Measurements from ENCODE around the gene ZNF546. TPM values are rescaled to one million over a fixed set of nuclear protein-coding genes. Genes with fewer than 3 reads are reported as not detected.

Gene ZNF546
- total RNA-seq, 2 donors from 2014 or later, result 3.9 to 4.3 TPM

- H3K27me3 ChIP-seq, result no peaks in the 10 kb centered on the region
- H3K4me3 ChIP-seq, result peak within 1 kb of the TSS; percentile 73 to 76
- no peaks in the 10 kb centered on the region for H3K36me3 ChIP-seq
- peaks cover 0 to 15% of the 10 kb centered on the region in 2 donors for H3K4me1 ChIP-seq
- peak within 1 kb of the TSS; percentile 68 to 78 for H3K27ac ChIP-seq
- peak; percentile 69 for DNase-seq (ENCODE audit: low spot score)
- TF ChIP-seq, protein P1, sequence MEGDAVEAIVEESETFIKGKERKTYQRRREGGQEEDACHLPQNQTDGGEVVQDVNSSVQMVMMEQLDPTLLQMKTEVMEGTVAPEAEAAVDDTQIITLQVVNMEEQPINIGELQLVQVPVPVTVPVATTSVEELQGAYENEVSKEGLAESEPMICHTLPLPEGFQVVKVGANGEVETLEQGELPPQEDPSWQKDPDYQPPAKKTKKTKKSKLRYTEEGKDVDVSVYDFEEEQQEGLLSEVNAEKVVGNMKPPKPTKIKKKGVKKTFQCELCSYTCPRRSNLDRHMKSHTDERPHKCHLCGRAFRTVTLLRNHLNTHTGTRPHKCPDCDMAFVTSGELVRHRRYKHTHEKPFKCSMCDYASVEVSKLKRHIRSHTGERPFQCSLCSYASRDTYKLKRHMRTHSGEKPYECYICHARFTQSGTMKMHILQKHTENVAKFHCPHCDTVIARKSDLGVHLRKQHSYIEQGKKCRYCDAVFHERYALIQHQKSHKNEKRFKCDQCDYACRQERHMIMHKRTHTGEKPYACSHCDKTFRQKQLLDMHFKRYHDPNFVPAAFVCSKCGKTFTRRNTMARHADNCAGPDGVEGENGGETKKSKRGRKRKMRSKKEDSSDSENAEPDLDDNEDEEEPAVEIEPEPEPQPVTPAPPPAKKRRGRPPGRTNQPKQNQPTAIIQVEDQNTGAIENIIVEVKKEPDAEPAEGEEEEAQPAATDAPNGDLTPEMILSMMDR (IDR thresholded peaks at IDR 0.05), result no peak
- H3K9me3 ChIP-seq, result peaks cover 6 to 21% of the 10 kb centered on the region in 2 donors
Observed at GRCh38 chr19:40055832-40056504, 59.1 kb downstream of the ZNF546 start, which contains the start of gene ZNF780B. Gene ZNF780B (minus strand): TSS chr19:40056231. CDS start chr19:40050332, 5,899 bp downstream.

DNA sequence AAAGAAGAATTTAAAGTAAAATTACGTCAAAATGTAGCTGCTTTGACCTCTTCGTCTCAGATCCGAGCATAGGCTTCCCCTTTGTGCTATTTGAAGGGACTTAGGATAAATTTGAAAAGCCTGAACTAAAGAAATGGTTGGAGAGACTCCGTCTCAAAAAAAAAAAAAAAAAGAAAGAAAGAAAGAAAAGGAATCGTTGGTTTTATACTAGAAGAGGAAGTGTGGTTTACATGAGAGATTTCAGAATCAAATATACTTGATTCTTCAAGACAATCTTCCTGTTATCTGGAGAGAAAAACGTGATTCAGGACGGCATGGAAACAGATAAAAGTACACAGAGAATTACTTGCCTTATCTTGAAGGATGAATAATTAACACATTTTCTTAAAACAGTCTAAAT is 59.6 kb downstream of the ZNF546 start:
- DNase-seq (ENCODE audit: low spot score), result no peak
- no peaks in the 10 kb centered on the region for H3K36me3 ChIP-seq
- H3K4me1 ChIP-seq, result peaks cover 0 to 15% of the 10 kb centered on the region in 2 donors
- no peaks in the 10 kb centered on the region for H3K27me3 ChIP-seq
- peak overlapping the region; percentile 68 to 78 for H3K27ac ChIP-seq
- TF ChIP-seq, protein P1 (IDR thresholded peaks at IDR 0.05), result no peak
- H3K9me3 ChIP-seq, result peaks cover 6 to 21% of the 10 kb centered on the region in 2 donors
- H3K4me3 ChIP-seq, result peak overlapping the region; percentile 73 to 76

DNA sequence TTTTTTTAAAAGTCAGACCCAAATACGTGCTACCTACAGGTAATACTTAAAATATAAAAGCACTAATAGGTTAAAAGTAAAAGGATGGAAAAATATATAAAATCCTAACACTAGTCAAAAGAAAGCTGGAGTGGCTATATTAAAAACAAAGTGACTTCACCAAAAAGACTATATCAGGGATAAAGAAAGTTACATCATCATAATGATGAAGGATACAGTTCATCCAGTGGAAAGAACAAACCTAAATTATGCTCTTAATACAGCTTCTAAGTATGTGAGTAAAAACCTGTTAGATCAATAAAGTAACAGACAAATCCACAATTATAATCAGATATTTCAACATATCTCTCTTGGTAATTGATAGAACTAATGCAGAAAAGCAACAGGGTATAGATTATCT is 60.3 kb downstream of the ZNF546 start:
- no peak for DNase-seq (ENCODE audit: low spot score)
- TF ChIP-seq, protein P1 (IDR thresholded peaks at IDR 0.05), result no peak
- Histone ChIP-seq H3K9me3 (peaks cover 6 to 21% of the 10 kb centered on the region in 2 donors), H3K4me1 (peaks cover 0 to 15% of the 10 kb centered on the region in 2 donors), H3K27me3 (no peaks in the 10 kb centered on the region), H3K36me3 (no peaks in the 10 kb centered on the region), H3K27ac (no peak overlapping the region), H3K4me3 (no peak overlapping the region)

DNA sequence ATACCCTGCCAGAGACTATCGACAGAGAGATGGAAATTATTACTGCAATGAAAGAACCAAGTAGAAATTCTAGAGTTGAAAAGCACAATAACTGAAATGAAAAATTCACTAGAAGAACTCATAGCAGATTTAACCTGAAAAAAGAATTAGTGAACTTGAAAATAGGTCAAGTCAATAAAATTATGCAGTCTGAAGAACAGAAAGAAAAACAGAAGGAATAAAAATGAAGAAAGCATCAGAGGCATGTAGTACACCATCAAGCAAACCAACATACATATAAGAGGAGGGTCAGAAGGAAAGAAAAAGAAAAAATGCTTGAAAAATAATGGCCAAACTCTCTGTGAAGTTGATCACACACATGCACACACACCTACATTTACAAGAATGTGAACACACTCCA is 62.8 kb downstream of the ZNF546 start:
- peaks cover 0 to 8% of the 10 kb centered on the region in 2 donors for H3K4me1 ChIP-seq
- TF ChIP-seq, protein P1 (IDR thresholded peaks at IDR 0.05), result no peak
- no peak for DNase-seq (ENCODE audit: low spot score)
- no peak overlapping the region for H3K4me3 ChIP-seq
- H3K27me3 ChIP-seq, result no peaks in the 10 kb centered on the region
- no peak overlapping the region for H3K27ac ChIP-seq
- H3K36me3 ChIP-seq, result no peaks in the 10 kb centered on the region
- peaks cover 6 to 25% of the 10 kb centered on the region in 2 donors for H3K9me3 ChIP-seq

- no peak overlapping the region for H3K27ac ChIP-seq
- H3K4me3 ChIP-seq, result no peak overlapping the region
- H3K27me3 ChIP-seq, result no peaks in the 10 kb centered on the region
- no peaks in the 10 kb centered on the region for H3K4me1 ChIP-seq
- peaks cover 0 to 13% of the 10 kb centered on the region in 2 donors for H3K9me3 ChIP-seq
- TF ChIP-seq, protein P1 (IDR thresholded peaks at IDR 0.05), result no peak
- H3K36me3 ChIP-seq, result peaks cover 12% of the 10 kb centered on the region
- DNase-seq (ENCODE audit: low spot score), result no peak
Observed at GRCh38 chr19:40070058-40070457, 73.2 kb downstream of the ZNF546 start.

Other genes with a start within 250 kb of the ZNF546 start
- not detected for gene LEUTX, start 218.2 kb upstream of the ZNF546 start, total RNA-seq
- gene DYRK1B, start 162.9 kb upstream of the ZNF546 start, total RNA-seq, result 10 to 100 TPM; 11.1 to 14.5 TPM
- gene FBL, start 150.7 kb upstream of the ZNF546 start, total RNA-seq, result 10 to 100 TPM; 63.7 to 88.5 TPM
- 10 to 100 TPM in 1 of 2 donors, 1 to 10 TPM in 1; 3.6 to 45.5 TPM for gene FCGBP, start 62.4 kb upstream of the ZNF546 start, total RNA-seq
- 10 to 100 TPM; 76.0 to 90.2 TPM for gene PSMC4, start 25.9 kb upstream of the ZNF546 start, total RNA-seq
- 10 to 100 TPM; 11.2 to 13.6 TPM for gene ZNF780B, start 59.2 kb downstream of the ZNF546 start, total RNA-seq
- 1 to 10 TPM; 2.4 to 4.1 TPM for gene ZNF780A, start 93.9 kb downstream of the ZNF546 start, total RNA-seq
- gene MAP3K10, start 194.4 kb downstream of the ZNF546 start, total RNA-seq, result 10 to 100 TPM; 12.3 to 13.6 TPM
- not detected for gene TTC9B, start 221.3 kb downstream of the ZNF546 start, total RNA-seq
- not detected for gene CCNP, start 229.6 kb downstream of the ZNF546 start, total RNA-seq

All from right atrium auricular region (tissue), 2 donors.